ENCODE measurements around the gene LMO1. TPM values are rescaled to one million over a fixed set of nuclear protein-coding genes. Genes with fewer than 3 reads are reported as not detected.

Gene LMO1
- total and polyA plus RNA-seq, 2 experiments from 2014 or later: 0.33 TPM; not detected in 1

- no peak overlapping the region for H3K4me2 ChIP-seq
- H3K79me2 ChIP-seq: no peaks in the 10 kb centered on the region
- peaks cover 91% of the 10 kb centered on the region for H3K27me3 ChIP-seq
- H3K36me3 ChIP-seq (replicated peaks; ENCODE audit: insufficient read depth, low read depth): no peaks in the 10 kb centered on the region
- no peak overlapping the region for H3K4me3 ChIP-seq
- no peaks in the 10 kb centered on the region for H4K20me1 ChIP-seq (ENCODE audit: insufficient read depth, poor library complexity, severe bottlenecking)
- H3K4me1 ChIP-seq (ENCODE audit: insufficient read depth): peaks cover 5% of the 10 kb centered on the region
- no peak overlapping the region for H3K27ac ChIP-seq
- no peaks in the 10 kb centered on the region for H3K9me3 ChIP-seq (ENCODE audit: low read depth)
- H3K9me2 ChIP-seq (replicated peaks; ENCODE audit: insufficient read depth): no peaks in the 10 kb centered on the region
- no peak for DNase-seq (ENCODE audit: low spot score)
- H2AFZ ChIP-seq: no peak overlapping the region
- TF ChIP-seq CTCF (IDR thresholded peaks at IDR 0.05; ENCODE audit: poor library complexity) (no peak), EZH2 (IDR thresholded peaks at IDR 0.05; ENCODE audit: borderline replicate concordance) (no peak), EZH2phosphoT487 (IDR thresholded peaks at IDR 0.05; ENCODE audit: low read depth, severe bottlenecking, unreplicated experiment) (no peak)
- 54% methylated on average over 6 of the region's 6 CpGs for WGBS (ENCODE audit: low lambda C conversion rate, missing lambda C conversion rate)
These were observed 2.1 kb upstream of the LMO1 start for GRCh38 chr11:8265681-8266241.

DNA sequence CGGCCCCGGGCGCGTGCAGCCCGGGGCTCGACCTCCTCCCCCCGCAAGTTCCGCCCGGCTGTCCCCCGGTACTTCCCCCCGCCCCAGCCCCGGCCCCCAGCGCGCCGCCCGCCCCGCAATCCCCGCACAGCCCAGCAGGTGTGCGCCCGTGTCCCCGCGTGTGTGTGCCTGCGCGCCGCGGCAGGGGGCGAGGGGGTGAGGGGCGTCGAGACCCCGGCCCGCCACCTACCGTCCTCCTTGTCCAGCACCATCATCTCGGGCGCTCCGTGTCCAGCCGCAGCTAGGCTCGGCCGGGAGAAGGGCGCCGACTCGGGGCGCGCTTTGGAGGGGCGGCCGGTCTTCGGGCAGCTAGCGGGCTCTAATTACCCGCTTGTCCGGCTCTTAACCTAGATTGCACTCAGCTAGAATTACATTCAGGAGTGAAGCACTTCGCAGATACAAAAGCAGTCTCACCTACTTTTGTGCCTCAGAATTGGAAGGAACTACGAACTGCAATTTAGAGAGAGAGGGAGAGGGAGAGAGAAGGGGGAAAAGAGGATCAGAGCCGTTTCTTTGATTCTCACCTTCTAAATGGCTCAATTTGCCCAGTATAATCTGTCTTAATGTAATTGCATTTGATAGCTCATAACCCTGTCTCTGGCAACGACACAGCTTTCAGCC, 439 bp downstream of the LMO1 start:
- Histone ChIP-seq H3K9me2 (replicated peaks; ENCODE audit: insufficient read depth) (no peaks in the 10 kb centered on the region), H4K20me1 (ENCODE audit: insufficient read depth, poor library complexity, severe bottlenecking) (no peaks in the 10 kb centered on the region), H3K36me3 (replicated peaks; ENCODE audit: insufficient read depth, low read depth) (no peaks in the 10 kb centered on the region), H3K4me2 (peak overlapping the region; percentile 97), H3K4me1 (ENCODE audit: insufficient read depth) (peaks cover 5% of the 10 kb centered on the region), H3K27ac (no peak overlapping the region), H3K27me3 (peaks cover 78% of the 10 kb centered on the region), H3K4me3 (peak overlapping the region; percentile 16), H3K79me2 (no peaks in the 10 kb centered on the region), H2AFZ (peak overlapping the region; percentile 50), H3K9me3 (ENCODE audit: low read depth) (no peaks in the 10 kb centered on the region)
- WGBS (ENCODE audit: low lambda C conversion rate, missing lambda C conversion rate): 2% methylated on average over 26 of the region's 53 CpGs
- TF ChIP-seq EZH2 (IDR thresholded peaks at IDR 0.05; ENCODE audit: borderline replicate concordance) (peak; percentile 20), EZH2phosphoT487 (IDR thresholded peaks at IDR 0.05; ENCODE audit: low read depth, severe bottlenecking, unreplicated experiment) (no peak)
- DNase-seq (ENCODE audit: low spot score): no peak

GRCh38 chr11:8262552-8263108, 1.0 kb downstream of the LMO1 start:
- WGBS (ENCODE audit: low lambda C conversion rate, missing lambda C conversion rate): under 1% methylated on average over 45 of the region's 66 CpGs
- peak; percentile 63 for TF ChIP-seq EZH2 (IDR thresholded peaks at IDR 0.05; ENCODE audit: borderline replicate concordance)
- no peak for TF ChIP-seq CTCF (IDR thresholded peaks at IDR 0.05; ENCODE audit: poor library complexity)
- no peak overlapping the region for H3K27ac ChIP-seq
- H3K9me3 ChIP-seq (ENCODE audit: low read depth): no peaks in the 10 kb centered on the region
- peaks cover 72% of the 10 kb centered on the region for H3K27me3 ChIP-seq
- no peaks in the 10 kb centered on the region for H3K9me2 ChIP-seq (replicated peaks; ENCODE audit: insufficient read depth)
- no peaks in the 10 kb centered on the region for H3K36me3 ChIP-seq (replicated peaks; ENCODE audit: insufficient read depth, low read depth)
- DNase-seq (ENCODE audit: low spot score): peak; percentile 66
- peaks cover 5% of the 10 kb centered on the region for H3K4me1 ChIP-seq (ENCODE audit: insufficient read depth)
- no peaks in the 10 kb centered on the region for H3K79me2 ChIP-seq
- peak overlapping the region; percentile 50 for H2AFZ ChIP-seq
- no peaks in the 10 kb centered on the region for H4K20me1 ChIP-seq (ENCODE audit: insufficient read depth, poor library complexity, severe bottlenecking)
- H3K4me2 ChIP-seq: peak overlapping the region; percentile 97
- peak overlapping the region; percentile 16 for H3K4me3 ChIP-seq

DNA sequence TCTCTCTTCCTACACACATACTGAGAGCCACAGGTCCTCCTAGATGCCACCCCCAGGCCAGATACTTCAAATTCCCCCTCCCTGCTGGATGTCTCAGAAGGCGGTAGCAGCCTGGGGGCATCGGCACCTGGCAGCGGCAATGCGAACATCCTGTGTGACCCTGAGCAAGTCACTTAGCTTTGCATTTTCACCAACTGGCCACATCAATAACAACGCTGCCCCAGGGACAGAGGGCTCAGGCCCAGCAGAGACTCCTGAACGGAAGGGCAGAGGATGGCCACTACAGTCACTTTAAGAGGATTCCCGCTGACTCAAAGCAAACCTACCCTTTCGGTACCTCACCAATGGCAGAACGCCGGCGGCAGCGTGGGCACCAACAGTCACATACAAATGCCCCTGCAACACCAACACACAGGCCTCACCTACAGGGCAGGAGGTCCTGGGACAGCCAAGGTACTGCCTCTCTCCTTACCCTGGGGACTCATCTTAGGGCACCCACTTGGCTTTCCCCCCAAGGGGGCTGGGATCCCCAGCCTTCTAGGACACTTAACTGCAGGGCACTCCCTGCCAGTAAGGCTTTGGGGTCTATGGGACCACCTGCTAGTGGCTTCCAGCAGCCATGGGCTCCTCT, 1.6 kb downstream of the LMO1 start:
- no peak for DNase-seq (ENCODE audit: low spot score)
- Histone ChIP-seq H3K9me3 (ENCODE audit: low read depth) (no peaks in the 10 kb centered on the region), H2AFZ (no peak overlapping the region), H3K36me3 (replicated peaks; ENCODE audit: insufficient read depth, low read depth) (no peaks in the 10 kb centered on the region), H3K9me2 (replicated peaks; ENCODE audit: insufficient read depth) (no peaks in the 10 kb centered on the region), H3K4me1 (ENCODE audit: insufficient read depth) (peaks cover 5% of the 10 kb centered on the region), H3K27me3 (peaks cover 66% of the 10 kb centered on the region), H3K79me2 (no peaks in the 10 kb centered on the region), H3K4me3 (peak overlapping the region; percentile 16), H3K4me2 (peak overlapping the region; percentile 97), H4K20me1 (ENCODE audit: insufficient read depth, poor library complexity, severe bottlenecking) (no peaks in the 10 kb centered on the region), H3K27ac (no peak overlapping the region)
- WGBS (ENCODE audit: low lambda C conversion rate, missing lambda C conversion rate): 62% methylated on average over 12 of the region's 12 CpGs
- TF ChIP-seq CTCF (IDR thresholded peaks at IDR 0.05; ENCODE audit: poor library complexity): no peak
- peak; percentile 64 for TF ChIP-seq EZH2 (IDR thresholded peaks at IDR 0.05; ENCODE audit: borderline replicate concordance)
- no peak for TF ChIP-seq EZH2phosphoT487 (IDR thresholded peaks at IDR 0.05; ENCODE audit: low read depth, severe bottlenecking, unreplicated experiment)
